Measurements from ENCODE around the gene PLEKHA1. TPM values are rescaled to one million over a fixed set of nuclear protein-coding genes. Genes with fewer than 3 reads are reported as not detected.

Gene PLEKHA1
- polyA plus RNA-seq, 1 experiment = 25.5 TPM

DNA sequence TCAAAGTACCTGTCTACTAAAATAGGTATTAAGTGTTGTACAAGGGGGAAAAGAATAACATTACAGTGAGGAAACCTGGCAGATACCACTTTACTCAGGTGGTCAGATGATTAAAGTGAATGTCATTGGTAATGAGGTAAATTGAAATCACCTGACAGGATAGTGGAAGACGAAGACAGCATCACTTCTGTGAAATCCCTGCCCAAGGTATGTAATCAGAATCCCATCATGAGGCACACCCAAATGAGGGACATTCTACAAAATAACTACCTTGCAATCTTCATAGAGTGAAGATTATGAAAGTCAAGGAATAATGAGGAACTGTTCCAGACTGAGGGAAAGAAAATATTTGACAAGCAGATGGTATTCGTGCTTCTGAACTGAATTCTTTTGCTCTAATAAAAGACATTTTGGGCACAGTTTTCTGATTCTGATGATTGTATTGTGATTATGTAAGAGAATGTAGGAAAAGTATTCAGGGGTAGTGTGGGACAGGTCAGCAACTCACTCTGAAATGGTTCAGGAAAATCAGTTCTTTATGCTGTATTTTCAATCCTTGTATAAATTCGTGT, 46.6 kb downstream of the PLEKHA1 start:
- ChIA-PET POLR2A (no interaction called here), CTCF (interaction anchor here (1.1 kb wide), 1 partner anchor 122 kb away, joined by 4 read pairs; no protein-coding TSS in a partner anchor)
- Histone ChIP-seq H3K27me3 (ENCODE audit: control insufficient read depth, insufficient read depth, low read length) (no peaks in the 10 kb centered on the region), H3K27ac (ENCODE audit: low read depth, low read length) (no peak overlapping the region), H3K9me3 (ENCODE audit: control insufficient read depth, insufficient read depth, low read length) (no peaks in the 10 kb centered on the region), H3K4me3 (ENCODE audit: low read depth, low read length) (no peak overlapping the region)
- DNase-seq (ENCODE audit: low read depth, low spot score) = no peak
- TF ChIP-seq CTCF (IDR thresholded peaks at IDR 0.05; ENCODE audit: low read depth, low read length) = no peak

GRCh38 chr10:122421742-122422141, 47.2 kb downstream of the PLEKHA1 start:
- POLR2A ChIA-PET = no interaction called here
- Histone ChIP-seq H3K27me3 (ENCODE audit: control insufficient read depth, insufficient read depth, low read length) (no peaks in the 10 kb centered on the region), H3K4me3 (ENCODE audit: low read depth, low read length) (no peak overlapping the region), H3K27ac (ENCODE audit: low read depth, low read length) (no peak overlapping the region), H3K9me3 (ENCODE audit: control insufficient read depth, insufficient read depth, low read length) (no peaks in the 10 kb centered on the region)
- no peak for DNase-seq (ENCODE audit: low read depth, low spot score)
- CTCF ChIA-PET = interaction anchor here (1.1 to 4.0 kb wide), 2 partner anchors 13 to 123 kb away, joined by 4 to 36 read pairs; no protein-coding TSS in a partner anchor
- TF ChIP-seq CTCF (IDR thresholded peaks at IDR 0.05; ENCODE audit: low read depth, low read length) = no peak

- Histone ChIP-seq H3K27ac (ENCODE audit: low read depth, low read length) (no peak overlapping the region), H3K27me3 (ENCODE audit: control insufficient read depth, insufficient read depth, low read length) (no peaks in the 10 kb centered on the region), H3K4me3 (ENCODE audit: low read depth, low read length) (no peak overlapping the region), H3K9me3 (ENCODE audit: control insufficient read depth, insufficient read depth, low read length) (no peaks in the 10 kb centered on the region)
- TF ChIP-seq CTCF (IDR thresholded peaks at IDR 0.05; ENCODE audit: low read depth, low read length) = no peak
- POLR2A ChIA-PET = no interaction called here
- CTCF ChIA-PET = interaction anchor here (0.7 to 4.0 kb wide), 5 partner anchors 13 to 125 kb away, joined by 3 to 36 read pairs (median 4); no protein-coding TSS in a partner anchor
- DNase-seq (ENCODE audit: low read depth, low spot score) = no peak
These were observed 47.9 kb downstream of the PLEKHA1 start for GRCh38 chr10:122422266-122422989.

DNA sequence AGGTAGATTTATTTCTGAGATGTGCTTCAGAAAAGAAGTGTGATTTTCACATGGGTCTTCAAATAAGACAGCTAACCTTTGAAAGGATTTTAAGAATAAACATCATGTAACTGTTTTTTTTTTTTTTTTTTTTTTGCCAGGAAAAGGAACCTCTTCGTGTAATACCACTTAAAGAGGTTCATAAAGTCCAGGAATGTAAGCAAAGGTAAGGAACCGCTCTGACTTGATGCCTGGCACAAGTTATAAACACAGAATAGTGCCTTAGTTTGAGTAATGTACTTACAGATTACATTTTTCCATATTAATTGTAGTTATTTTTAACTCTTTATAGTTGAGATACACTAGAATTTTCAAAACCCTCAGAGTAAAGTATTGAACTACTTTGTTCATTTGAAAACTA, 49.6 kb downstream of the PLEKHA1 start:
- TF ChIP-seq CTCF (IDR thresholded peaks at IDR 0.05; ENCODE audit: low read depth, low read length) = no peak
- no peak overlapping the region for H3K4me3 ChIP-seq (ENCODE audit: low read depth, low read length)
- DNase-seq (ENCODE audit: low read depth, low spot score) = no peak
- CTCF ChIA-PET = interaction anchor here (0.6 to 4.0 kb wide), 8 partner anchors 11 to 496 kb away, joined by 3 to 36 read pairs (median 6); partner anchors contain the start of genes ATE1 and PLEKHA1
- H3K27ac ChIP-seq (ENCODE audit: low read depth, low read length) = no peak overlapping the region
- POLR2A ChIA-PET = interaction anchor here (0.7 kb wide), 1 partner anchor 94 kb away, joined by 4 read pairs; no protein-coding TSS in a partner anchor
- no peaks in the 10 kb centered on the region for H3K27me3 ChIP-seq (ENCODE audit: control insufficient read depth, insufficient read depth, low read length)
- no peaks in the 10 kb centered on the region for H3K9me3 ChIP-seq (ENCODE audit: control insufficient read depth, insufficient read depth, low read length)

DNA sequence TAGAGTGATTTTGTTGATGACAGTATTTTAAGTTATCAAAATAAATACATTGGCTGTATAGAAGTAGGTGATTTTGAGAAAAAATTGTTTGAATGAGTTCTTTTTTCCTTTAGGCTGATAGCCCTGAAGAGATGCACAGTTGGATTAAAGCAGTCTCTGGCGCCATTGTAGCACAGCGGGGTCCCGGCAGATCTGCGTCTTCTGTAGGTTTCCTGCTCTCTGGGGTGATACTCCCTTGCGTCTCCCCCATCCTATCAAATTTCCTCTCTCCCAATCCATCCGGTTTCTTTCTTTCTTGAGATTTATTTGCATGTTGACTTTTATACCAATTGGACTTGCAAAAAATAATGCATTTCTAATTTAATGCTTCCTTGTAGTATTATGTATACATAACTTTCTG, 52.3 kb downstream of the PLEKHA1 start:
- POLR2A ChIA-PET = no interaction called here
- DNase-seq (ENCODE audit: low read depth, low spot score) = no peak
- H3K27me3 ChIP-seq (ENCODE audit: control insufficient read depth, insufficient read depth, low read length) = no peaks in the 10 kb centered on the region
- no peak overlapping the region for H3K27ac ChIP-seq (ENCODE audit: low read depth, low read length)
- CTCF ChIA-PET = no interaction called here
- no peak for TF ChIP-seq CTCF (IDR thresholded peaks at IDR 0.05; ENCODE audit: low read depth, low read length)
- H3K4me3 ChIP-seq (ENCODE audit: low read depth, low read length) = no peak overlapping the region
- no peaks in the 10 kb centered on the region for H3K9me3 ChIP-seq (ENCODE audit: control insufficient read depth, insufficient read depth, low read length)

Data from AG04450 (cell line).